GM19035 (cell line): ENCODE results near the gene AMDHD2.

Source experiments
- ATAC-seq: cut with Tn5 transposase; IDR thresholded peaks from one replicate; pipeline ENCODE4 v1.9.1; 2021; ENCODE audit not compliant: unreplicated experiment

Gene AMDHD2

DNA sequence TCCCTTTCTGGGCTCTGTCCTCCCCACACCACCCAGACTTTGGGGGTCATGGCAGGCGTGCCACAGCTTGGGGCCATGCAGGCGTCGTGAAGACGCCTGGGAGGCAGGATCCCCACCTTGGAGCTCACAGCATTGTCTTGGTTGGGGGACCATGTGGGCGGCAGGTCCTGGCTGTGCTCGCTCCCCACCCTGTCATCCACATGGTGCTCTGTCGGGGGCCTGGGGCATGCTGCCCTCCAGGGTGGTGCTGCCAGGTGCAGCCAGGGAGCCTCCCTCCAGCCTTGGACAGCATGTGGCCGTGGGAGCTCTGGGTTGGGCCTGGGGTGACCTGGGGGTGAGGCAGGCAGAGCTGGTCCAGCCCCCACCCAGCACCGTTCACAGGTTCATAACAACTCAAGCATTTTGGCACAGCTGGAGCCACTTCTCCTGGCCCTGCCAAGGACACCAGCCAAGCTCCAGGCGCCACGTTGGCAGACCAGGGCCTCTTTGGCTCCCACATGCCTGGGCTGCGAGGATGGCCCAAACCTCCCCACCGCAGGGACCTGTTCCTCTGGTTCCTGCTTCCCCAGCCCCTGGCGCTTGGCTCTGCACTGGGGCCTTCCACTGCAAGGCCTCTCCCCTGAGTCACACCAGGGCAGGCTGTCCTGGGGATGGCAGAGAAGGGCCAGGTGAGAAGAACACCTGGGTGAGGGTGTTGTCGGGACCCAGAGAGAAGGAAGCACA is 21.5 kb upstream of the AMDHD2 start:
- ATAC-seq, result no peak

DNA sequence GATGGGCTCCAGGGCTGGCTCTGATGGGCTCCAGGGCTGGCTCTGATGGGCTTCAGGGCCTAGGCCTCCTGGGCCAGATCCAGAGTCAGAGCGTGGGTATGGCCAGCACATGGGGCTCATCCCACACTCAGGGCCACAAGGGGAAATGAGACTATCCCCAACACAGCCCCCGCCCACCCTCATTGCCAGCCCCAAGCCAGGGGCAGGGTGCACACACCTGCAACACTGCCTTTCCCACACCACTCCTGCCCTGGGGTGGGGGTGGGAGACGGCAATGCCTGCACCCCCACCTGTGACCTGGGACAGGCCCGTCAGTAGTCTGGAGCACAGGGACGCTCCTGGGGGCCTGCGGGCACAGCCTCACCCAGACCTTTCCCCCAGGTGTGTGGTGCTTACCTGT is 20.7 kb upstream of the AMDHD2 start:
- no peak for ATAC-seq

DNA sequence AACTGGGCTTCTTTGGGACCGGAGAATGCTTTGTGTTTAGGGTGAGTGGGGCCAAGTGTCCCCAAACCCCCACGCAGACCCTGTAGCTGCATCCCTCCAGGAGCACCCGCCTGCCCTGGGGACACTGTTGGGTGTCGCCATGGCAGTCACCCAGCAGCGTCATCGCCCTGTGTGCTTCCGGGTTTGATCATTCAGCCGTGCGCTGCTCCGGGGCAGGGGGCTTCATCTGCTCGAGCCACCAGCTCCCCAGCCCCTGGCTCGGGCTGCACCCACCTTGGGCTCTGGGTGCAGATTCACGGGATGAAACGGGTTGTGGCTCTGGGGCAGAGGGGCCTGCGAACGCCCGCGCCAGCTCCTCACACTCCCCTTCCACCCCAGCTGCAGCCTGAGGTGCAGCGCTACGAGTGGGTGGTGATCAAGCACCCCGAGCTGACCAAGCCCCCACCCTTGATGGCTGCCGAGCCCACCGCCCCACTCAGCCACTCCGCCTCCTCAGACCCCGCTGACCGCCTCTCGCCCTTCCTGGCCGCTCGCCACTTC is 20.2 kb upstream of the AMDHD2 start:
- no peak for ATAC-seq

- ATAC-seq, result no peak
Measured at GRCh38 chr16:2500430-2500917, 19.7 kb upstream of the AMDHD2 start.

GRCh38 chr16:2500918-2501750 is 19.0 kb upstream of the AMDHD2 start:
- no peak for ATAC-seq

GRCh38 chr16:2501946-2502895 is 17.9 kb upstream of the AMDHD2 start:
- no peak for ATAC-seq

GRCh38 chr16:2505695-2506094 is 14.5 kb upstream of the AMDHD2 start:
- no peak for ATAC-seq

DNA sequence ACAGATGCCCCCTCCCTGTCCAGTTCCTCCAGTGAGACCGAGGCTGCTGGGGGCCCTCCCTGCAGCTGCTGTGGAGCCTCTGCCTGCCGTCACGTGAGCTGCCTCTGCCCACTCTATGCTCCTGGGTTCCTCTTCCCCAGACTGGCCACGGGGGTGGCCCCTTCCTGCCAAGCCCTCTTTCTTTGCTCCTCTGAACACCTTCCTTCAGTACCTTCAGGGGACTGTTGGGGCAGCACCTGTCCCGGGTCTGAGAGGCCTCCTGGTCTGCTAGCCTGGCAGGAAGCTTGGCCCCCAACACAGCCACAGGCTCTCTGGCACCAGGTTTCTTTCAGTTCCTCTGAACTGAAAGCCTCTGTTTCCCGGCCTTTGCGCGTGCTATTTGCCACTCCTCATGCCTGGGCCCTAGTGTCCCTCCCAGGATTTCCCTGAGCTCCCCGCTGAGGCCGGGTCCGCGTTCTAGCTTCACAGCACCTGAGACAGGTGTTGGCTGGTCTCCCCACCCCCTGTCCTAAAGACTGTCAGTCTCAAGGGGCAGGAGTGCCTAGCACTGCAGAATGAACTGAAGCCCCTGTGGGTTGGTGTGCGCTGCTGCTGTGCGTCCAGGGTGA is 13.0 kb upstream of the AMDHD2 start:
- peak; percentile 54 for ATAC-seq

DNA sequence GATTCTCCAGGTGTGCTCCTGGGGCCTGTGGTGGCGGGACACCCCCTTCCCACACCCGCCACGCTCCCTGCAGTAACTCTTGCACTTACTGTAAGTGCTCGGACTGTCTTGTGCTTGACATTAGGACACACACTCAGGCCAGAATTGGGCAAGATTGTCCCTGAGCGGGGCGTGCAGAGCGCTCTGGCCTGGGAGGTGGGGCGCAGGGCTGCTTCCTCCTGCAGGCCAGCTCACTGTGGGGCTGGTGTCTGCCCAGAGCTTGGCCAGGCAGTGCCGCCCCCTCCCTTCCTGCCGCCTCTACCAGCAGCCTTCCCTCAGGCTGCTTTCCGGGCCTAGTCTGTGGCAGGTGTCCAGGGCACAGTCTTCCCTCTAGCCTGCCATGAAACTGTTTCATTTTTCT is 12.5 kb upstream of the AMDHD2 start:
- peak; percentile 17 for ATAC-seq

DNA sequence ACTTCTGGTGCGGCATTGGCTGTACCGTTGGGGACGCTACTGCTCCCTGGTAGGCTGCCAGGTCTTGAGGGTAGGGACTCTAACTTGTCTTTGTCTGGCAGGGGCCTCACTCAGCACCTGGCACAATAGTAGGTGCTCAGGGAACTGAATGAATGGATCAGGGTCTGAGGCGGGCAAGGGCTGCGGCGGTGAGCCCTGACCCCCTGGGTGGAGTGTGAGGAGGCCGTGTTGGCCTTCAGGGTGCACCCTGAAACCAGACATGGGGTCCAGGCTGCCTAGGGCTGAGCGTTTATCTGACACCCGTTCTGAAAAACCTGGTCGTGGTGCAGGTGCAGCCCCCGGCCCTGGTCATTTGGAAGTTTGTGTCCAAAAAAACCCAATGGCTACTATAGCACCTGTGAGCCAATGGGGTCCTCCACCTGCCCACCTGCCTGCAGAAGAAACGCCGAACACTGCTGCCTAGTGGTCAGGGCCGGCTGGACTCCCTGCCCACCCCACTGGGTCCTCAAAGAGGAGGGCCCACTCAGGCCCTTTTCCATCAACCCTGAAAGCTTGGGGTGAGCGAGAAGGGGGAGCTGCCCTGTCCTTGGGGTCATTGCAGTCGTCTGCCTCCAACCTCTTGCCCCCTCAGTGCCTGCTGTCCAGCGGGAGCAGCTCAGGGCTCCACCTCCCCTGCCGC is 11.3 kb upstream of the AMDHD2 start:
- no peak for ATAC-seq

- no peak for ATAC-seq
Measured at GRCh38 chr16:2511128-2511800, 8.9 kb upstream of the AMDHD2 start.

- ATAC-seq, result no peak
Measured at GRCh38 chr16:2511996-2512734, 8.0 kb upstream of the AMDHD2 start.

DNA sequence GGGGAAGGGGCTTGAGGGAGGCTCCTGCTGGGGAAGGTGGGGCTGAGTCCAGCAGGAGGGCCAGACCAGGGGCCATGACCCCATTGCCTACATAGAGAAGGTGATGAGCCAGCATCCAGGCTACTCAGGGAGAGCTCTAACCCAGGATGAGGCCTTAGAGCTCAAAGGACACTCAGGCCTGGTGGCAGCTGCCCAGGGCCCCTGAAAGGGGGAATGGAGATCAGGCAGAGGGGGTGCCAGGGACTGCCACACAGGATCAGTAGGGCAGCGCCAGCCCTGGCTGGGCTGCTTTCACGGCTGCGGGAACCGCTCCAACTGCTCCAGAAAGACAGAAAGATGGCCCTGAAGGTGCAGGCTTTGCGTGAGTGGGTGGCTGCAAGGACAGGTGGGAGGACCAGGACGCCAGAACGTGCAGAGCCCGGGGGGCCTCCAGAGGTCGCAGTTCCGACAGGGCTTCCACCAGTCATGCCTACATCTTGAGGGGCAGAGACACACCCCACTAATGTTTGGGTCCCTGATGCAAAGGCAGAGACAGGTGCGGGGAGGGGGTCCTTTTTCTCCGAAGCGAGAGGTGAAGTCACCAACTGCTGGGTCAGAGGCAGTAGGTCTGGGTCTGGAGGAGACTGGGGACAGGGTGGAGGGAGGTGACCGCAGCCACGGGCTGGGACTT is 7.3 kb upstream of the AMDHD2 start:
- no peak for ATAC-seq

DNA sequence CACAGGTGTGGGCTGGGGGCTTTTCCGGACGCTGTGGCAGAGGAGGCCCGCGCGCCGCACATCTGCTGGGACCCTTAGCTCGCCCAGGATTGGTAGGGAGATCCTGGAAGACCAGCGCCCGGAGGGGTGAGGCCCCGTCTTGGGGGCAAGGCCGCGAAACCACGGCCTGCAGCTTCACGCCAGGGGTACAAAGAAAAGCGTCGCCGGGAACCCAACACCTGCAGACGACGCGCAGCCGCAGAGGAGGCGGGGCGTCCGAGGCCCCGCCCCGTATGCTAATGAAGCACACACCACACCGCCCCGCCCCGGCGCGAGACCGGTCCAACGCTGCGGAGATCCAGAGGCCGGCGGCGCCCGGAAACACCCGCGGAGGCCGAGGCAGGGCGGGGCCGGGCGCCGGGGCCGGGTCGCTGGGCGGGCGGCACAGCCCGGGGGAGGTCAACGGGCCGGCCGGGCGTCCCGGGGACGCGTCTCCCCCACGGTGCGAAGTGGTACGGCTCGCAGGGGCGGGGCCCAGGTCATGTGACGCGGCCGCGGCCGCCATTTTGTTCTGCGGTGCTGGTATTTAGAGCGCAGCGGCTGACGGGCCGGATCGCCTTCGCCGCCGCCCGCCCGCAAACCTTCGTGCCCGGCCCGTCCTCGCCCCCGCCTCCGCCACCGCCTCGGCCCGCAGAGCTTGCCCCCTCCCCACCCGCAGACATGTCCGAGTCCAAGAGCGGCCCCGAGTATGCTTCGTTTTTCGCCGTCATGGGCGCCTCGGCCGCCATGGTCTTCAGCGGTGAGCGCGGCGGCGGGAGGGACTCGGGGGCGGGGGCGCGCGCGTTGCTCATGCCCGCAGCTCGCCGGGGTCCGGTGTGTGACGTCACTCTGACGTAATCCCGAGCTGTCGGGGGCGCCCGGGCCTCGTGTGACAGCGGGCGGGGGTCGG is 6.5 kb upstream of the AMDHD2 start, which contains the start of gene ATP6V0C:
Gene ATP6V0C (plus strand): TSS at position 548 of the 928 bp plus-strand sequence. CDS start 152 bp downstream, at position 700.
- ATAC-seq, result peak; percentile 71

DNA sequence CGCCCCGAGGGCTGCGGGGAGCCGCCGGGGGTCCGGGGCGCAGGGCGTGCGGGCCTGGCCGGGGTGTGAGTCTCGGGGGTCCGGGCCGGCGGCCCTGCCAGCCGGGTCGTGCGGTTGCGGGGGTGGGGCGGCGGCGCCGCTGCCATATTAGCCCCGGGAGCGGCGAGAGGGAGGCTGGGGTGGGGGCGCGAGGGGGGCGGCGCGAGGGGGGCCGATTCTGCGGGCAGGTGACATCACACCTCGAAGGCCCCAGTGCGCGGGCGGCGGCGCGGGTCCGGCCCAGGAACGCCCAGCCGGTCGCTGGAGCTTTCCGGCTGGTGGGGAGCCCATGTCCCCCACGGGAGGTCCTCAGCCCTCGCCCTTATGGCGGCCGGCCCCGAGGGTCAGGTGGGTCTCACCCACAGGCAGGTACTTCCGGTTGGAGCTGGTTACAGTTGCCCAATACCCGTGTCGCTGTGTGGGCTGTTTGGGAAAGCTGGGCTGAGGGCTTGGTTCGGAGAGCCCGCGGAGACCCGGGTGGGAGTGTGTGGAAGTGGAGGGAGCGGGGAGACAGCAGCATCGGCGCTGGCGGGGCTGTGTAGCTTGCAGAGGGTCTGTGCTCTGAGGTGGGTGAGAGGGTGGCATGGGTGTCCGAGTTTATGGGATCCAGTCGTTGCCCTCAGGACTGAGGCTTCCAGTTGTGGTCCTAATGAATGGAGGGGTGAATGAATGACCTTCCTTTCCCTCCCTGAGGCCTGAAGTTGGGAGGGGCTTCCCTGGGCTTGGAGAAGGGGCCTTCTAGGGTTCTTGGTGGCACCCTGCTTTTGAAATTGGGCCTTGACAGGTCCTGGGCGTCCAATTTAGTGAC is 5.6 kb upstream of the AMDHD2 start:
- no peak for ATAC-seq
